RWPE2 (cell line): Measurements from ENCODE around the gene BRAT1.

ENCODE experiments used
- ATAC-seq: fragments of 200-7000 bp; cut with Tn5 transposase; 3 replicates; pipeline ENCODE4 v1.9.1; 2021; ENCODE audit warnings: low read depth
- DNase-seq: peaks from one replicate; pipeline ENCODE4 v3.0.0-alpha.2; 2020; ENCODE audit warnings: low spot score
- H3K27ac ChIP-seq: fragments of 450-650 bp; 2 replicates; pipeline ENCODE4 v1.5.1; 2017; ENCODE audit warnings: mild to moderate bottlenecking; ENCODE audit not compliant: poor library complexity, severe bottlenecking
- H3K27me3 ChIP-seq: fragments of 250-450 bp; sonication (Bioruptor Pico); 2 replicates; pipeline ENCODE4 v1.5.1; 2021; ENCODE audit warnings: mild to moderate bottlenecking, moderate library complexity; ENCODE audit not compliant: insufficient read depth, poor library complexity, severe bottlenecking
- H3K36me3 ChIP-seq: fragments of 250-450 bp; sonication (Bioruptor Pico); 2 replicates; pipeline ENCODE4 v1.5.1; 2020; ENCODE audit warnings: low read depth, mild to moderate bottlenecking, moderate library complexity
- H3K4me1 ChIP-seq: fragments of 250-450 bp; sonication (Bioruptor Pico); 2 replicates; pipeline ENCODE4 v1.5.1; 2021; ENCODE audit warnings: mild to moderate bottlenecking, moderate library complexity; ENCODE audit not compliant: insufficient read depth, poor library complexity, severe bottlenecking
- H3K4me3 ChIP-seq: fragments of 250-450 bp; sonication (Bioruptor Pico); 2 replicates; pipeline ENCODE4 v1.5.1; 2021; ENCODE audit warnings: mild to moderate bottlenecking, moderate library complexity; ENCODE audit not compliant: severe bottlenecking
- H3K9me3 ChIP-seq: fragments of 250-450 bp; sonication (Bioruptor Pico); 2 replicates; pipeline ENCODE4 v1.5.1; 2021; ENCODE audit warnings: mild to moderate bottlenecking, moderate library complexity; ENCODE audit not compliant: severe bottlenecking
- TF ChIP-seq, protein P1 (sequence below): fragments of 450-650 bp; IDR thresholded peaks from one replicate; pipeline ENCODE4 v1.5.1; 2017; ENCODE audit warnings: mild to moderate bottlenecking, moderate library complexity; ENCODE audit not compliant: poor library complexity, severe bottlenecking

The BRAT1 gene

DNA sequence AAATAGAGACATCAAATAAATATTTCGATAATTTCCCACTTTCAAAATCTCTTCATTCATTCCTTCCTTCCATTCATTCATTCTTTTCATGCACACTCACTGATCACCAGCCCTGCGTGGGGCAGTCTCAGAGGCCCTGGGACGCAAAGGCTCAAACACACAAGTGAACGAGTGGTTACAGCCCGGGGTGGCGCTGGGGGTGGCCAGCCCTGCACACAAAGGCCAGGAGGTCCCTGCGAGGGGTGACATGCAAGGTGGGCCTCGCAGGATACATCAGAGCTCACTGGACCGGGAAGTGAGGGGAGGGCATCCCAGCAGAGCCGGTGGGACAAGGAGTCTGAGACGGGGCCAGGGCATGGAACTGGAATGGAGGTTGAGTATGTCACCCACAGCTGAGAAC lies 46.6 kb upstream of the BRAT1 start:
- peaks cover 8% of the 10 kb centered on the region; the same call in 1 of the 2 replicates for H3K36me3 ChIP-seq
- ATAC-seq: no peak
- TF ChIP-seq, protein P1, sequence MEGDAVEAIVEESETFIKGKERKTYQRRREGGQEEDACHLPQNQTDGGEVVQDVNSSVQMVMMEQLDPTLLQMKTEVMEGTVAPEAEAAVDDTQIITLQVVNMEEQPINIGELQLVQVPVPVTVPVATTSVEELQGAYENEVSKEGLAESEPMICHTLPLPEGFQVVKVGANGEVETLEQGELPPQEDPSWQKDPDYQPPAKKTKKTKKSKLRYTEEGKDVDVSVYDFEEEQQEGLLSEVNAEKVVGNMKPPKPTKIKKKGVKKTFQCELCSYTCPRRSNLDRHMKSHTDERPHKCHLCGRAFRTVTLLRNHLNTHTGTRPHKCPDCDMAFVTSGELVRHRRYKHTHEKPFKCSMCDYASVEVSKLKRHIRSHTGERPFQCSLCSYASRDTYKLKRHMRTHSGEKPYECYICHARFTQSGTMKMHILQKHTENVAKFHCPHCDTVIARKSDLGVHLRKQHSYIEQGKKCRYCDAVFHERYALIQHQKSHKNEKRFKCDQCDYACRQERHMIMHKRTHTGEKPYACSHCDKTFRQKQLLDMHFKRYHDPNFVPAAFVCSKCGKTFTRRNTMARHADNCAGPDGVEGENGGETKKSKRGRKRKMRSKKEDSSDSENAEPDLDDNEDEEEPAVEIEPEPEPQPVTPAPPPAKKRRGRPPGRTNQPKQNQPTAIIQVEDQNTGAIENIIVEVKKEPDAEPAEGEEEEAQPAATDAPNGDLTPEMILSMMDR: no peak
- H3K9me3 ChIP-seq: no peaks in the 10 kb centered on the region
- H3K4me1 ChIP-seq: no peaks in the 10 kb centered on the region
- no peak for DNase-seq
- no peak overlapping the region for H3K27ac ChIP-seq
- H3K27me3 ChIP-seq: no peaks in the 10 kb centered on the region
- no peak overlapping the region for H3K4me3 ChIP-seq

DNA sequence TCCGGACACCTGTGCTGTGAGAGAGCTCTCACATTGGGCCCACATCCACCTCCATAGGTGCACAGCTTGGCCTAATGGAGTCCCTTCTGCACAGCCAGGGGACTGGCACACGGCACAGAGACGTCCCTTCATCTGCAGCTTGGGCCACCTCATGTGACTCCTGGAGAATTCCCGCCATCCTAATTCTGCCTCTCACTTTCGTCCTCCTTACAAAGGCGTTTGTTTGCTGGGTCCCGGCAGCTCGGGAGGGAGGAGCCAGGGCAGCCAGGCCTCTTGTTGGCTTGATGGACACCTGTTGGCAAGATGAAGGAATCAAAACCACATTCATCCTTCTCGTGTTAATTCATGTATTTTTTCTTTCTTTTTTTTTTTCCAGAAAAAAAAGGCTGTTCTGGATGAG lies 45.7 kb upstream of the BRAT1 start:
- TF ChIP-seq, protein P1: no peak
- H3K36me3 ChIP-seq: peaks cover 8% of the 10 kb centered on the region; the same call in 1 of the 2 replicates
- H3K27ac ChIP-seq: no peak overlapping the region
- no peak for DNase-seq
- ATAC-seq: no peak
- H3K27me3 ChIP-seq: no peaks in the 10 kb centered on the region
- no peaks in the 10 kb centered on the region for H3K4me1 ChIP-seq
- H3K4me3 ChIP-seq: no peak overlapping the region
- no peaks in the 10 kb centered on the region for H3K9me3 ChIP-seq

- H3K4me1 ChIP-seq: no peaks in the 10 kb centered on the region
- ATAC-seq (no peak), DNase-seq (no peak)
- H3K27ac ChIP-seq: no peak overlapping the region
- peaks cover 12% of the 10 kb centered on the region for H3K36me3 ChIP-seq
- TF ChIP-seq, protein P1: no peak
- H3K9me3 ChIP-seq: no peaks in the 10 kb centered on the region
- H3K27me3 ChIP-seq: no peaks in the 10 kb centered on the region
- H3K4me3 ChIP-seq: no peak overlapping the region
These were observed 43.0 kb upstream of the BRAT1 start for GRCh38 chr7:2598154-2598823.

DNA sequence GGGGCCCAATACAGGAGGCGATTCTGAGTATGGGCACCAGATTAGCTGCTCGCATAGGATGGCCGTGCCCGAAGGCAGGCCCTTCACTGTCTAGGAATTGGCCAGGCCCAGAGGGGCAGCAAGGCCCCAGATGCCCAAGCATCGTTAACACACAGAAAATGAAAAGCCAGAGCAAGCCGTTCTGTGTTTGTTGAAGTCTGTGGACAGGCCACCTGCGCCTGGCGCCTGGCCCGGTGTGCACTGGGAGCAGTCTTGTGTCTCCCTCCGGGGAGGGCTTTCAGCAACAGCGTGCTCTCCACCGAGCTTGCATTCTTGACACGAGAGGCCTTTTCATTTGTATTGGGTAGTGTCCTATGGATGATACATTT lies 41.9 kb upstream of the BRAT1 start:
- ATAC-seq: no peak
- H3K4me1 ChIP-seq: no peaks in the 10 kb centered on the region

More for the DNA sequence above, 41.9 kb upstream of the BRAT1 start:
- Histone ChIP-seq H3K9me3 (no peaks in the 10 kb centered on the region), H3K27ac (no peak overlapping the region), H3K4me3 (no peak overlapping the region), H3K36me3 (peaks cover 15% of the 10 kb centered on the region), H3K27me3 (no peaks in the 10 kb centered on the region)
- no peak for DNase-seq
- TF ChIP-seq, protein P1: no peak
